Activated CD8-positive, alpha-beta T cell treated with anti-CD3 and anti-CD28 coated beads for 36 hours (primary cell): ENCODE data around the gene RAB33B. TPM values are rescaled to one million over a fixed set of nuclear protein-coding genes. Genes with fewer than 3 reads are reported as not detected.
A peak's percentile ranks its signal among the peaks of the same experiment; 100 is the strongest.
"Not testable (repeated sequence)": the region's sequence is repeated elsewhere in the genome, so short reads cannot be mapped to it uniquely, and the experiment has no call there.

Experiments used
- ATAC-seq: fragments of 200-7000 bp; cut with Tn5 transposase; one replicate; pipeline ENCODE4 v1.10.0; 2021; ENCODE audit warnings: mild to moderate bottlenecking, moderate library complexity
- CTCF ChIA-PET: fragments of 350-600 bp; sonication (Branson Sonifier 250); formaldehyde crosslinking; loops from one replicate; lab custom pipeline; 2021; ENCODE audit warnings: antibody characterized with exemption; lab: Charles Lee
- POLR2A ChIA-PET: fragments of 350-600 bp; sonication (Branson Sonifier 250); formaldehyde crosslinking; loops from one replicate; lab custom pipeline; 2021; ENCODE audit warnings: antibody characterized with exemption; lab: Charles Lee
- DNase-seq: peaks from one replicate; pipeline ENCODE4 v3.0.0-alpha.2; 2020
- H3K27ac Mint-ChIP-seq: one replicate; pipeline ENCODE4 v1.8.0; 2021; ENCODE audit warnings: mild to moderate bottlenecking, mixed read lengths
- H3K27me3 Mint-ChIP-seq: one replicate; pipeline ENCODE4 v1.8.0; 2021; ENCODE audit warnings: mixed read lengths
- H3K36me3 Mint-ChIP-seq: one replicate; pipeline ENCODE4 v1.8.0; 2021; ENCODE audit warnings: low read depth, mixed read lengths
- H3K4me1 Mint-ChIP-seq: one replicate; pipeline ENCODE4 v1.8.0; 2021; ENCODE audit warnings: low read depth, mixed read lengths
- H3K4me3 Mint-ChIP-seq: one replicate; pipeline ENCODE4 v1.8.0; 2021; ENCODE audit warnings: mild to moderate bottlenecking, moderate library complexity, mixed read lengths
- H3K9me3 Mint-ChIP-seq: one replicate; pipeline ENCODE4 v1.8.0; 2021; ENCODE audit warnings: mixed read lengths
- intact Hi-C: fragments of 100-400 bp; cut with micrococcal nuclease; formaldehyde crosslinking; loops from one replicate; pipeline ENCODE4 v1.10.0; 2022
- total RNA-seq, 2 experiments: library from RNA; stranded (reverse); gene quantifications; one replicate each; pipeline ENCODE4 v1.2.3, GENCODE V29; 2021
- TF ChIP-seq, protein P1 (sequence below): fragments of 200-600 bp; IDR thresholded peaks from one replicate; pipeline ENCODE4 v1.8.0; 2022; ENCODE audit warnings: antibody characterized with exemption, mild to moderate bottlenecking

Gene RAB33B
- 1 to 10 TPM; 6.1 to 6.2 TPM for total RNA-seq

DNA sequence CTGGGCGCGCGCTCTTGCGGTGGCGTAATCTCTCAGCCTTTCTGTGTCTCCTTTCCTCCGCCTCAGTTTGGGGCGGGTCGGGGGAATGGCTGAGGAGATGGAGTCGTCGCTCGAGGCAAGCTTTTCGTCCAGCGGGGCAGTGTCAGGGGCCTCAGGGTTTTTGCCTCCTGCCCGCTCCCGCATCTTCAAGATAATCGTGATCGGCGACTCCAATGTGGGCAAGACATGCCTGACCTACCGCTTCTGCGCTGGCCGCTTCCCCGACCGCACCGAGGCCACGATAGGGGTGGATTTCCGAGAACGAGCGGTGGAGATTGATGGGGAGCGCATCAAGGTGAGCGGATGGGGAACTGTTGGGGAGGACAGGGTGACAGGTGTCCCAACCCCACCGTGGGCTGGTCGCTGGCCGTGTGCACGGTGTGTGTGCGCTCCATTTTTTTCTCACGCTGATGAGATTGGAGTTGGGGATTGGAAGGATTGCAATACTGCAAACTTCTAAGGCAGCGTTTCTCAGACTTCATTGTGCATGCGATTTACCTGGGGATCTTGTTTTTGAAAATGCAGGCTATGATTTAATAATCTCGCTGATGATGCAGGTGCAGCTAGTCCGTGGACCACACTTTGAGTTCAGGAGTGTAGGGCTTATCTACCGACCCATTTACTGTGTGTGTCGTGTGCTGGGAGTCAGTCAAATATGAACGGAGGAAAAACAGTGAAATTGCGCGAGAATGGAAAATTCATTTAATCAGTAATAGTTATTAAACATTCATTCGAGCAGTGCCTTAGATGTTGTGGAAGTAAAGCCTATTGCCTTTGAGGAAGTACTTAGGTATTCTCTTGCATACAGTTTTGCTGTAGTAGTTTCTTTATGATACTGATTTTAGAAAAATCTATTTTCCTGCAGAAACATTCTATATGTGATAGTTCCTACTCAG, at the start of gene RAB33B:
TSS of gene RAB33B (plus strand) at position 11 of the 935 bp plus-strand sequence. CDS start at position 86, 75 bp downstream.
- no peaks in the 10 kb centered on the region for H3K27me3 Mint-ChIP-seq
- ChIA-PET POLR2A (interaction anchor here (1.2 to 2.5 kb wide), 2 partner anchors 13 to 102 kb away, joined by 4 to 14 read pairs; partner anchors contain the start of gene SETD7), CTCF (no interaction called here)
- peaks cover 57% of the 10 kb centered on the region for H3K4me1 Mint-ChIP-seq
- peak within 1 kb of the TSS; percentile 98 for H3K27ac Mint-ChIP-seq
- peak within 1 kb of the TSS; percentile 91 for H3K4me3 Mint-ChIP-seq
- DNase-seq (no peak), ATAC-seq (no peak)
- peaks cover 8% of the 10 kb centered on the region for H3K36me3 Mint-ChIP-seq
- intact Hi-C loops: loop anchor here (10.0 kb wide), 1 partner anchor 370 kb away; no protein-coding TSS in a partner anchor
- TF ChIP-seq, protein P1, sequence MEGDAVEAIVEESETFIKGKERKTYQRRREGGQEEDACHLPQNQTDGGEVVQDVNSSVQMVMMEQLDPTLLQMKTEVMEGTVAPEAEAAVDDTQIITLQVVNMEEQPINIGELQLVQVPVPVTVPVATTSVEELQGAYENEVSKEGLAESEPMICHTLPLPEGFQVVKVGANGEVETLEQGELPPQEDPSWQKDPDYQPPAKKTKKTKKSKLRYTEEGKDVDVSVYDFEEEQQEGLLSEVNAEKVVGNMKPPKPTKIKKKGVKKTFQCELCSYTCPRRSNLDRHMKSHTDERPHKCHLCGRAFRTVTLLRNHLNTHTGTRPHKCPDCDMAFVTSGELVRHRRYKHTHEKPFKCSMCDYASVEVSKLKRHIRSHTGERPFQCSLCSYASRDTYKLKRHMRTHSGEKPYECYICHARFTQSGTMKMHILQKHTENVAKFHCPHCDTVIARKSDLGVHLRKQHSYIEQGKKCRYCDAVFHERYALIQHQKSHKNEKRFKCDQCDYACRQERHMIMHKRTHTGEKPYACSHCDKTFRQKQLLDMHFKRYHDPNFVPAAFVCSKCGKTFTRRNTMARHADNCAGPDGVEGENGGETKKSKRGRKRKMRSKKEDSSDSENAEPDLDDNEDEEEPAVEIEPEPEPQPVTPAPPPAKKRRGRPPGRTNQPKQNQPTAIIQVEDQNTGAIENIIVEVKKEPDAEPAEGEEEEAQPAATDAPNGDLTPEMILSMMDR: no peak
- no peaks in the 10 kb centered on the region for H3K9me3 Mint-ChIP-seq

GRCh38 chr4:139410312-139410711, 43.6 kb upstream of the RAB33B start:
- ATAC-seq (no peak), DNase-seq (no peak)
- Mint-ChIP-seq H3K36me3 (peaks cover 26% of the 10 kb centered on the region), H3K27ac (no peak overlapping the region), H3K9me3 (peaks cover 6% of the 10 kb centered on the region), H3K4me1 (no peaks in the 10 kb centered on the region), H3K4me3 (no peak overlapping the region), H3K27me3 (no peaks in the 10 kb centered on the region)
- TF ChIP-seq, protein P1: no peak
- ChIA-PET CTCF (no interaction called here), POLR2A (no interaction called here)
- intact Hi-C loops: no loop called here

DNA sequence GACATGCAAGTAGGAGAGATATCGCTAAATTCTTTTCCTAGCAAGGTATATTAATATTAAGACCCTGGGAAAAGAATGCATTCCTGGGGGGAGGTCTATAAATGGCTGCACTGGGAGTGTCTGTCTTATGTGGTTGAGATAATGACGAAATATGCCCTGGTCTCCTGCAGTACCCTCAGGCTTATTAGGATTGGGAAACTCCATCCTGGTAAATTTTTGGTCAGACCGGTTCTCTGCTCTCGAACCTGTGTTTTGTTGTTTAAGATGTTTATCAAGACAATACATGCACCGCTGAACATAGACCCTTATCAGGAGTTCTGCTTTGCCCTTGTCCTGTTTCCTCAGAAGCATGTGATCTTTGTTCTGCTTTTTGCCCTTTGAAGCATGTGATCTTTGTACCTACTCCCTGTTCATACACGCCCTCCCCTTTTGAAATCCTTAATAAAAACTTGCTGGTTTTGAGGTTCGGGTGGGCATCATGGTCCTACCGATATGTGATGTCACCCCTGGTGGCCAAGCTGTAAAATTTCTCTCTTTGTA, 39.2 kb upstream of the RAB33B start:
- Mint-ChIP-seq H3K36me3 (peaks cover 29% of the 10 kb centered on the region), H3K4me1 (peaks cover 10% of the 10 kb centered on the region)
- H3K4me3 Mint-ChIP-seq, POLR2A ChIA-PET, H3K27me3 Mint-ChIP-seq, H3K27ac Mint-ChIP-seq, DNase-seq, H3K9me3 Mint-ChIP-seq, ATAC-seq, CTCF ChIA-PET: not testable (repeated sequence)
- intact Hi-C loops: loop anchor here (5.0 kb wide), 1 partner anchor 118 kb away; no protein-coding TSS in a partner anchor

- H3K9me3 Mint-ChIP-seq: peaks cover 6% of the 10 kb centered on the region
- DNase-seq (peak; percentile 24), ATAC-seq (no peak)
- TF ChIP-seq, protein P1: peak; percentile 83
- H3K4me3 Mint-ChIP-seq: no peak overlapping the region
- H3K27ac Mint-ChIP-seq: no peak overlapping the region
- no peaks in the 10 kb centered on the region for H3K27me3 Mint-ChIP-seq
- POLR2A ChIA-PET: interaction anchor here (1.0 kb wide), 1 partner anchor 10 kb away, joined by 3 read pairs; no protein-coding TSS in a partner anchor
- H3K4me1 Mint-ChIP-seq: peaks cover 12% of the 10 kb centered on the region
- CTCF ChIA-PET: interaction anchor here (0.6 to 1.8 kb wide), 18 partner anchors 9 to 236 kb away, joined by 3 to 12 read pairs (median 4); no protein-coding TSS in a partner anchor
- intact Hi-C loops: loop anchor here (5.0 kb wide), 1 partner anchor 116 kb away; no protein-coding TSS in a partner anchor
- peaks cover 38% of the 10 kb centered on the region for H3K36me3 Mint-ChIP-seq
Measured at GRCh38 chr4:139416073-139416673, 37.7 kb upstream of the RAB33B start.

DNA sequence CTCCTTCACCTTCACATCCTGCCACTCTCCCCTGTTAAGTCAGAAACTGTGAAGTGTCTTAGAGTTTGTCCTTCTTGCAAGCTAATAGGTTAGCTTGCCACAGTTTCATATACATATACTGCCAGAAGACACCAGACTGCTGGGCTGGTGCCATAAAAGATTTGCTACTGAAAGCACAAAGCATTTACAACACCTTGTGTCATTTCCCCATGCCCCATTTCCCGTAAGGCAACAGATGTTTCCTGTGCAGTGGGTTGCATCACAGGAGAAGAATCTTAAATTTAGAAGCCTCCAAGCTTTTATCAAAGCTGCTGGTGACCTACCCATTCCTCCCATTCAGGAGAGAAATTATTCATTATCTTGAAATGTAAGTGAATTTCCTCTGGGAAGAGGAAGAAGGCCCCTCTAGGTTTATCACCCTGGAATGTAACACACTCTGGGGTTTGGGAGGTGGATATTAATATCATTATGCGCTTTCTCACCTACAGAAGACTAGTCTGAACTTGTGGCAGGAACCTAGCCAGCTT, 34.5 kb upstream of the RAB33B start:
- POLR2A ChIA-PET: interaction anchor here (1.0 kb wide), 1 partner anchor 184 kb away, joined by 3 read pairs; no protein-coding TSS in a partner anchor
- Mint-ChIP-seq H3K27me3 (no peaks in the 10 kb centered on the region), H3K4me3 (no peak overlapping the region), H3K4me1 (peaks cover 12% of the 10 kb centered on the region), H3K36me3 (peaks cover 23% of the 10 kb centered on the region), H3K27ac (peak overlapping the region; percentile 55), H3K9me3 (peaks cover 9% of the 10 kb centered on the region)
- TF ChIP-seq, protein P1: no peak
- CTCF ChIA-PET: interaction anchor here (0.9 to 2.1 kb wide), 3 partner anchors 33 to 112 kb away, joined by 3 to 10 read pairs (median 3); no protein-coding TSS in a partner anchor
- intact Hi-C loops: loop anchor here (5.0 kb wide), 1 partner anchor 113 kb away; no protein-coding TSS in a partner anchor
- DNase-seq (peak; percentile 44), ATAC-seq (peak; percentile 90)
